DND-41 (cell line): ENCODE data around the gene KCNT1.

Source experiments
- EZH2 ChIP-seq: IDR thresholded peaks from 3 replicates; pipeline ENCODE4 v1.6.1; 2012; ENCODE audit warnings: borderline replicate concordance, low read depth, mild to moderate bottlenecking, moderate library complexity, low read length, inconsistent platforms; ENCODE audit not compliant: severe bottlenecking
- TF ChIP-seq, protein P1 (sequence below): IDR thresholded peaks from 2 replicates; pipeline ENCODE4 v1.5.1; 2012; ENCODE audit warnings: borderline replicate concordance, low read length, moderate library complexity, mild to moderate bottlenecking; ENCODE audit not compliant: poor library complexity, severe bottlenecking; ENCODE audit errors: extremely low read depth

DNA sequence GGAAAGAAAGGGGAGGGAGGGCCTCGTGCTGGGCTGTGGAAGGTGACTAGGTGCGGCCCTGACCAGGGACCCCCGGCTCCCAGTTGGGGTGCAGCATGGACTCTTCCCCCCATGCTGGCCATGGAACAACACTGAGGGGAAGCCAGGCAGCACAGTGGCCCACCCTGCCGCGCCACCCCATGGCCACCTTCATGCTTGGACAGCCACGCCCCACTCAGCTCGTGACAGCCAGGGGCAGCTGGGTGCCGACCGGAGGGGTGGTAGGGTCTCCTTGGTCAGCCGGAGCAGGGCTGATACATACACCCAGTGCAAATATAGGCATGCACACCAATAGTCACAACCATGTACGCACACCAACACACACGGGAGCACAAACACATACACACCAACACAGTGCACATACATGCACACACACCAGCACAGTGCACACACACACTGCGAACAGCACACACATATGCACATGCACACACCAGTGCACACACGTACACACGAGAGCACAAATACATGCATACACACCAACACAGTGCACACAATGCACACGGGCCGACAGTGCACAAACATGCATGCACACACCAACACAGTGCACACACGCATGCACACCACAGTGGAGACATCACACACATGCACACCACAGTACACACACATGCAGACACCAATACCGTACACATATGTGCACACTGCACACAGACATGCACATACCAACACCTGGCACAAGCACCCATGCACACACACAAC is 11.0 kb upstream of the KCNT1 start:
- TF ChIP-seq, protein P1, sequence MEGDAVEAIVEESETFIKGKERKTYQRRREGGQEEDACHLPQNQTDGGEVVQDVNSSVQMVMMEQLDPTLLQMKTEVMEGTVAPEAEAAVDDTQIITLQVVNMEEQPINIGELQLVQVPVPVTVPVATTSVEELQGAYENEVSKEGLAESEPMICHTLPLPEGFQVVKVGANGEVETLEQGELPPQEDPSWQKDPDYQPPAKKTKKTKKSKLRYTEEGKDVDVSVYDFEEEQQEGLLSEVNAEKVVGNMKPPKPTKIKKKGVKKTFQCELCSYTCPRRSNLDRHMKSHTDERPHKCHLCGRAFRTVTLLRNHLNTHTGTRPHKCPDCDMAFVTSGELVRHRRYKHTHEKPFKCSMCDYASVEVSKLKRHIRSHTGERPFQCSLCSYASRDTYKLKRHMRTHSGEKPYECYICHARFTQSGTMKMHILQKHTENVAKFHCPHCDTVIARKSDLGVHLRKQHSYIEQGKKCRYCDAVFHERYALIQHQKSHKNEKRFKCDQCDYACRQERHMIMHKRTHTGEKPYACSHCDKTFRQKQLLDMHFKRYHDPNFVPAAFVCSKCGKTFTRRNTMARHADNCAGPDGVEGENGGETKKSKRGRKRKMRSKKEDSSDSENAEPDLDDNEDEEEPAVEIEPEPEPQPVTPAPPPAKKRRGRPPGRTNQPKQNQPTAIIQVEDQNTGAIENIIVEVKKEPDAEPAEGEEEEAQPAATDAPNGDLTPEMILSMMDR: no peak
- TF ChIP-seq EZH2: no peak
